ENCODE measurements around the gene CEP57L1. TPM values are rescaled to one million over a fixed set of nuclear protein-coding genes. Genes with fewer than 3 reads are reported as not detected.

CEP57L1 gene
- total RNA-seq, 1 experiment from 2014 or later, result 8.4 TPM

- Histone ChIP-seq H3K27me3 (ENCODE audit: insufficient read depth, low read length) (no peaks in the 10 kb centered on the region), H2BK15ac (ENCODE audit: low read depth, low read length) (no peak overlapping the region), H3K4me2 (ENCODE audit: insufficient read depth, insufficient read length, low read length) (no peak overlapping the region), H2AK5ac (ENCODE audit: insufficient read length, low read length) (no peak overlapping the region), H3K79me1 (ENCODE audit: insufficient read depth, low read depth, low read length, poor library complexity, severe bottlenecking) (no peaks in the 10 kb centered on the region), H3K27ac (ENCODE audit: insufficient read length, low read depth, low read length) (no peak overlapping the region), H3K4me1 (ENCODE audit: insufficient read depth, low read length) (no peaks in the 10 kb centered on the region), H3K9me3 (ENCODE audit: control insufficient read depth, low read depth, low read length) (no peaks in the 10 kb centered on the region), H4K8ac (replicated peaks; ENCODE audit: insufficient read length, low read depth, low read length) (no peak overlapping the region), H3K56ac (ENCODE audit: insufficient read length, low read depth, low read length) (no peak overlapping the region), H3K14ac (ENCODE audit: insufficient read depth, low read length) (no peak overlapping the region), H4K20me1 (ENCODE audit: control insufficient read depth, insufficient read depth, insufficient read length) (no peaks in the 10 kb centered on the region), H2BK120ac (ENCODE audit: low read depth, low read length, poor library complexity, severe bottlenecking) (no peak overlapping the region), H4K91ac (ENCODE audit: insufficient read length, low read depth, low read length) (no peak overlapping the region), H2AFZ (ENCODE audit: low read length) (no peak overlapping the region), H3K23ac (ENCODE audit: insufficient read length, low read depth, low read length) (no peak overlapping the region), H3K23me2 (ENCODE audit: insufficient read length, low read depth, low read length, poor library complexity, severe bottlenecking) (no peaks in the 10 kb centered on the region), H3K9ac (ENCODE audit: extremely low read depth, insufficient read length, low read length) (no peak overlapping the region), H3K18ac (ENCODE audit: insufficient read length, low read depth, low read length) (no peak overlapping the region), H4K5ac (ENCODE audit: insufficient read length, low read depth, low read length) (no peak overlapping the region), H3T11ph (ENCODE audit: low read length) (no peak overlapping the region), H2BK20ac (ENCODE audit: low read depth, low read length, poor library complexity, severe bottlenecking) (no peak overlapping the region), H2BK5ac (ENCODE audit: insufficient read length, low read length) (no peak overlapping the region), H2BK12ac (ENCODE audit: insufficient read length, low read depth, low read length) (no peak overlapping the region), H3K79me2 (ENCODE audit: insufficient read depth, low read length) (no peaks in the 10 kb centered on the region), H3K4ac (ENCODE audit: low read depth, low read length) (no peak overlapping the region)
- Mint-ChIP-seq H3K36me3 (ENCODE audit: insufficient read depth in 1 of 3, low read depth in 3 of 3) (no peaks in the 10 kb centered on the region), H3K4me1 (no peaks in the 10 kb centered on the region), H3K4me3 (no peak overlapping the region), H3K9me3 (no peaks in the 10 kb centered on the region), H3K27ac (no peak overlapping the region), H3K27me3 (ENCODE audit: low read depth) (no peaks in the 10 kb centered on the region)
- TF ChIP-seq CTCF (conservative IDR thresholded peaks at IDR 0.05), result no peak
- DNase-seq, result no peak
These were observed 69.0 kb downstream of the CEP57L1 start for GRCh38 chr6:109164331-109164730.
